ENCODE data around the gene SLC4A8.

SLC4A8 gene

DNA sequence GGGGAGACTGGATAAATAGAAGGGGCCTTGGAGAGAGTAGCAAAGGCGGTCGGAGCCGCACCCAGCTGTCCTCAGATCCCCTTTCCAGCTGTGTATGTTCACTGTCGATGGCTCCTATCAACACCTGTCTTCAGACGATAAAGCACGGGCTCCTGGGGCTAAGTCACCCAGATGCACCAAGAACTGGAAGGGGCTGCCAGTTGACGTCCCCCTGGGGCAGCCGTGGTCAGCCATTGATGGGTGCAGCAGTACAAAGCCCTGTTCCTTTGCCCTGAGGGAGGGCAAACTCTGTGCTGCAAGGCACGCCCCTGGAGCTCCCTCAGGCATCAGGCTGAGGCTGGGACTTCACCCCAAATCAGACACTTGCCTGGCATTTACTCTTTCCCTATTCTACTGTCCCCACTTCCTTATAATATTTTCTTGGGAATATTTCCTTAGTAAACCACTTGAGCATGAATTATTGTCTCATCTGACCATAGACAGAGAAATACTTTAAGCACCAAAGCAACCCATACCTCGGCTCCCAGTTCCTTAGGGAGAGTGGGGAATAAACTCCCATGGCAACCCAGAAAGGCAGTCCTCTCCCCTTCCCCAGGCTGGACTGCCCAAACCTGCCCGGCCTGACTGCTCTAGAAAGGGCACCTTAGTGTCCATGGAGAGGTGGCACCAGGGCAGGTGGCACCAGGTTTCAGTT lies 106.8 kb downstream of the SLC4A8 start (continued):
- TF ChIP-seq RARB (CRISPR knock-in tag; IDR thresholded peaks at IDR 0.05) (no peak), OSR1 (CRISPR knock-in tag; IDR thresholded peaks at IDR 0.05) (no peak), ZFP3 (CRISPR knock-in tag; IDR thresholded peaks at IDR 0.05) (no peak)
- TF ChIP-seq, protein P1, sequence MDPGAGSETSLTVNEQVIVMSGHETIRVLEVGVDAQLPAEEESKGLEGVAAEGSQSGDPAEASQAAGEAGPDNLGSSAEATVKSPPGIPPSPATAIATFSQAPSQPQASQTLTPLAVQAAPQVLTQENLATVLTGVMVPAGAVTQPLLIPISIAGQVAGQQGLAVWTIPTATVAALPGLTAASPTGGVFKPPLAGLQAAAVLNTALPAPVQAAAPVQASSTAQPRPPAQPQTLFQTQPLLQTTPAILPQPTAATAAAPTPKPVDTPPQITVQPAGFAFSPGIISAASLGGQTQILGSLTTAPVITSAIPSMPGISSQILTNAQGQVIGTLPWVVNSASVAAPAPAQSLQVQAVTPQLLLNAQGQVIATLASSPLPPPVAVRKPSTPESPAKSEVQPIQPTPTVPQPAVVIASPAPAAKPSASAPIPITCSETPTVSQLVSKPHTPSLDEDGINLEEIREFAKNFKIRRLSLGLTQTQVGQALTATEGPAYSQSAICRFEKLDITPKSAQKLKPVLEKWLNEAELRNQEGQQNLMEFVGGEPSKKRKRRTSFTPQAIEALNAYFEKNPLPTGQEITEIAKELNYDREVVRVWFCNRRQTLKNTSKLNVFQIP (CRISPR knock-in tag; IDR thresholded peaks at IDR 0.05; ENCODE audit: borderline replicate concordance, low read depth) = no peak

DNA sequence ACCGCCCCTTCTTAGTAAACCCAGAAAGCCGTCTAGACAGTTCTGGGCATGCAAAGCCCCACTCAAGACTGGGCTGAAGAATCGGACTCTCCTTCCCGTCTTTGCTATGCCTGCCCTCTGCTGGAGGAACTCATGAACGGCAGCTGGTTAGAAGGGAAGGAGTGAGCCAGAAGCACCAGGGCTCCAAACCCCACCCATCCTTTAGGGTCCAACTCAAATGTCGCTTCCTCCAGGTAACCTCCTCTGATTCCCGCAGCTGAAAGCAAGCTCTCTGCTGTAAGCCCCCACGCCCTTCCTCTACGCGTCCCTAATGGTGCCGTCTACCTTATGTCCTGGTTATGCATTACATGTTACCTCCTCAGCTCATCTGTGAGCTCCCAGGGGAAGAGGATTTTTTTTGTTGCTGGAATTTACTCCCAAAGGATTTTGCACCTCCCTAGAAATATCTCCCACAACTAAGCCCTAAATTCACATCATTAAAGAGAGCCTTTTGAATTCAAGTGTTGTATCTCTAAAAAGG lies 107.4 kb downstream of the SLC4A8 start:
- no peak for TF ChIP-seq CSDC2 (CRISPR knock-in tag; IDR thresholded peaks at IDR 0.05)
- peak; percentile 94 for ATAC-seq

- peak; percentile 18; the same call in 1 of the 3 replicates for ATAC-seq
- TF ChIP-seq TCF4 (CRISPR knock-in tag; IDR thresholded peaks at IDR 0.05; ENCODE audit: borderline replicate concordance) (no peak), TSHZ2 (CRISPR knock-in tag; IDR thresholded peaks at IDR 0.05) (no peak), SNAI2 (CRISPR knock-in tag; IDR thresholded peaks at IDR 0.05) (no peak), ZNF70 (CRISPR knock-in tag; IDR thresholded peaks at IDR 0.05) (no peak), GLIS3 (CRISPR knock-in tag; IDR thresholded peaks at IDR 0.05) (no peak), ZNF8 (CRISPR knock-in tag; IDR thresholded peaks at IDR 0.05) (no peak), ZNF565 (CRISPR knock-in tag; conservative IDR thresholded peaks at IDR 0.05; ENCODE audit: low read depth) (no peak), CSDC2 (CRISPR knock-in tag; IDR thresholded peaks at IDR 0.05) (no peak), ISL1 (CRISPR knock-in tag; IDR thresholded peaks at IDR 0.05) (no peak), BACH2 (CRISPR knock-in tag; IDR thresholded peaks at IDR 0.05; ENCODE audit: borderline replicate concordance) (no peak), ZC3H10 (CRISPR knock-in tag; IDR thresholded peaks at IDR 0.05) (no peak), ZFP30 (CRISPR knock-in tag; IDR thresholded peaks at IDR 0.05) (no peak), ZFP3 (CRISPR knock-in tag; IDR thresholded peaks at IDR 0.05) (no peak), OSR1 (CRISPR knock-in tag; IDR thresholded peaks at IDR 0.05) (no peak)
- TF ChIP-seq, protein P2, sequence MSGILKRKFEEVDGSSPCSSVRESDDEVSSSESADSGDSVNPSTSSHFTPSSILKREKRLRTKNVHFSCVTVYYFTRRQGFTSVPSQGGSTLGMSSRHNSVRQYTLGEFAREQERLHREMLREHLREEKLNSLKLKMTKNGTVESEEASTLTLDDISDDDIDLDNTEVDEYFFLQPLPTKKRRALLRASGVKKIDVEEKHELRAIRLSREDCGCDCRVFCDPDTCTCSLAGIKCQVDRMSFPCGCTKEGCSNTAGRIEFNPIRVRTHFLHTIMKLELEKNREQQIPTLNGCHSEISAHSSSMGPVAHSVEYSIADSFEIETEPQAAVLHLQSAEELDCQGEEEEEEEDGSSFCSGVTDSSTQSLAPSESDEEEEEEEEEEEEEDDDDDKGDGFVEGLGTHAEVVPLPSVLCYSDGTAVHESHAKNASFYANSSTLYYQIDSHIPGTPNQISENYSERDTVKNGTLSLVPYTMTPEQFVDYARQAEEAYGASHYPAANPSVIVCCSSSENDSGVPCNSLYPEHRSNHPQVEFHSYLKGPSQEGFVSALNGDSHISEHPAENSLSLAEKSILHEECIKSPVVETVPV (CRISPR knock-in tag; IDR thresholded peaks at IDR 0.05) = no peak
- TF ChIP-seq, protein P3, sequence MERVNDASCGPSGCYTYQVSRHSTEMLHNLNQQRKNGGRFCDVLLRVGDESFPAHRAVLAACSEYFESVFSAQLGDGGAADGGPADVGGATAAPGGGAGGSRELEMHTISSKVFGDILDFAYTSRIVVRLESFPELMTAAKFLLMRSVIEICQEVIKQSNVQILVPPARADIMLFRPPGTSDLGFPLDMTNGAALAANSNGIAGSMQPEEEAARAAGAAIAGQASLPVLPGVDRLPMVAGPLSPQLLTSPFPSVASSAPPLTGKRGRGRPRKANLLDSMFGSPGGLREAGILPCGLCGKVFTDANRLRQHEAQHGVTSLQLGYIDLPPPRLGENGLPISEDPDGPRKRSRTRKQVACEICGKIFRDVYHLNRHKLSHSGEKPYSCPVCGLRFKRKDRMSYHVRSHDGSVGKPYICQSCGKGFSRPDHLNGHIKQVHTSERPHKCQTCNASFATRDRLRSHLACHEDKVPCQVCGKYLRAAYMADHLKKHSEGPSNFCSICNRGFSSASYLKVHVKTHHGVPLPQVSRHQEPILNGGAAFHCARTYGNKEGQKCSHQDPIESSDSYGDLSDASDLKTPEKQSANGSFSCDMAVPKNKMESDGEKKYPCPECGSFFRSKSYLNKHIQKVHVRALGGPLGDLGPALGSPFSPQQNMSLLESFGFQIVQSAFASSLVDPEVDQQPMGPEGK (CRISPR knock-in tag; IDR thresholded peaks at IDR 0.05; ENCODE audit: borderline replicate concordance) = no peak
- TF ChIP-seq, protein P4, sequence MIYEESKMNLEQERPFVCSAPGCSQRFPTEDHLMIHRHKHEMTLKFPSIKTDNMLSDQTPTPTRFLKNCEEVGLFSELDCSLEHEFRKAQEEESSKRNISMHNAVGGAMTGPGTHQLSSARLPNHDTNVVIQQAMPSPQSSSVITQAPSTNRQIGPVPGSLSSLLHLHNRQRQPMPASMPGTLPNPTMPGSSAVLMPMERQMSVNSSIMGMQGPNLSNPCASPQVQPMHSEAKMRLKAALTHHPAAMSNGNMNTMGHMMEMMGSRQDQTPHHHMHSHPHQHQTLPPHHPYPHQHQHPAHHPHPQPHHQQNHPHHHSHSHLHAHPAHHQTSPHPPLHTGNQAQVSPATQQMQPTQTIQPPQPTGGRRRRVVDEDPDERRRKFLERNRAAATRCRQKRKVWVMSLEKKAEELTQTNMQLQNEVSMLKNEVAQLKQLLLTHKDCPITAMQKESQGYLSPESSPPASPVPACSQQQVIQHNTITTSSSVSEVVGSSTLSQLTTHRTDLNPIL (CRISPR knock-in tag; IDR thresholded peaks at IDR 0.05; ENCODE audit: low read depth) = no peak
These were observed 109.2 kb downstream of the SLC4A8 start for GRCh38 chr12:51533799-51534198.
